ENCODE data around the gene RAB8A. TPM values are rescaled to one million over a fixed set of nuclear protein-coding genes. Genes with fewer than 3 reads are reported as not detected.

The RAB8A gene
- total and polyA plus RNA-seq, 9 of the 15 experiments (the other 6 are each of a cell fraction or from before 2014, with no cell fraction given), result 11.2 to 102 (median 53.2) TPM

DNA sequence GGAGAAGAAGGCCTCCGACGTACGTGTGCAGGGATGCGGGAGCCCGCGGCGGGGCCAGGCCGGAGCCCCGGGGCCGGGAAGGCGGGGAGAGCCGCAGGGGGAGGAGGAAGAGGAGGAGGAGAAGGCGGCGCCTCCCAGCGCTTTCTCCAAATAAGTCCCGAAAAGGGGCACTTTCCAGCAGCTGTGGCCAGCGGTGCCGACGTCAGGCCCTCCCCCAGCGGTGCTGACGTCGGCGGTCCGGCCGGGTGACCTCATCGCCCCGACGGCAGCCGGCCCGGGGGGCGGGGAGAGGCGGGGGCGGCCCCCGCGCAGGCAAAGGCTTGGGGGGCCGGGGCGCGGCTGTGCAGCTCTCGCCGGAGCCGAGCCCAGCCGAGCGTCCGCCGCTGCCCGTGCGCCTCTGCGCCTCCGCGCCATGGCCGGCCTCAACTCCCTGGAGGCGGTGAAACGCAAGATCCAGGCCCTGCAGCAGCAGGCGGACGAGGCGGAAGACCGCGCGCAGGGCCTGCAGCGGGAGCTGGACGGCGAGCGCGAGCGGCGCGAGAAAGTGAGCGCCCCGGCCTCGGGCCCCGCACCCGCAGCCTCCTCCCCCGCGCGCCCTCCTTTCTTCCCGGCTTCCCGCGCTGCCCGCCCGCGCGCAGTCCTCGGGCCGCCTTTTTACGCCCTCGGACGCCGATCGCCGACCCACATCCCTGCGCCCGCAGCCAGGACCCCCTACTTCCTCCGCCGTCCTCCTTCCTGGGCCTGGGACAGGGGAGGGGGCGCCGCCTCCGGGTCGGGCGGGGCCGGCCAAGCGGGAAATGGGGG lies 35.3 kb upstream of the RAB8A start, which contains the start of gene TPM4 (continued):
- TF ChIP-seq RAD21 (CRISPR knock-in tag; conservative IDR thresholded peaks at IDR 0.05 in 1 of 2, IDR thresholded peaks at IDR 0.05 in 1 of 2) (no peak), ZC3H11A (IDR thresholded peaks at IDR 0.05; ENCODE audit: low read depth, low read length) (no peak), RBM25 (IDR thresholded peaks at IDR 0.05; ENCODE audit: low read depth, low read length, severe bottlenecking) (peak; percentile 18), TEAD1 (CRISPR knock-in tag; IDR thresholded peaks at IDR 0.05) (peak in 1 of 2 experiments; percentile 17; a peak in 1 of 4 replicates), ESRRA (IDR thresholded peaks at IDR 0.05; ENCODE audit: borderline replicate concordance, low read depth) (peak; percentile 31; the same call in 1 of the 2 replicates), HDAC6 (IDR thresholded peaks at IDR 0.05; ENCODE audit: low read depth, low read length) (no peak), CREM (IDR thresholded peaks at IDR 0.05; ENCODE audit: low read depth) (peak; percentile 95), THAP7 (CRISPR knock-in tag; IDR thresholded peaks at IDR 0.05) (0 out of 2 replicates have a peak, but pooled peaks have one; percentile 44), ZSCAN32 (CRISPR knock-in tag; IDR thresholded peaks at IDR 0.05) (no peak), ZNF507 (tag; conservative IDR thresholded peaks at IDR 0.05) (no peak), ATF1 (CRISPR knock-in tag; IDR thresholded peaks at IDR 0.05) (no peak), ATF1 (tag; IDR thresholded peaks at IDR 0.05) (peak; percentile 97), KDM1A (IDR thresholded peaks at IDR 0.05) (no peak), MTA3 (IDR thresholded peaks at IDR 0.05; ENCODE audit: borderline replicate concordance) (peak; percentile 77), NCOA6 (IDR thresholded peaks at IDR 0.05) (peak; percentile 85), NR2C2 (CRISPR knock-in tag; IDR thresholded peaks at IDR 0.05) (peak; percentile 56; the same call in 1 of the 2 replicates), NR2C2 (tag; IDR thresholded peaks at IDR 0.05) (peak; percentile 36; the same call in 1 of the 2 replicates), KAT7 (CRISPR knock-in tag; IDR thresholded peaks at IDR 0.05; ENCODE audit: borderline replicate concordance) (0 out of 2 replicates have a peak, but pooled peaks have one; percentile 12), EP300 (IDR thresholded peaks at IDR 0.05; ENCODE audit: low read length) (peak; percentile 39; the same call in 1 of the 2 replicates), NEUROD1 (IDR thresholded peaks at IDR 0.05; ENCODE audit: borderline replicate concordance, low read depth, low read length, partially characterized antibody) (peak; percentile 17)
- TF ChIP-seq, protein P1, sequence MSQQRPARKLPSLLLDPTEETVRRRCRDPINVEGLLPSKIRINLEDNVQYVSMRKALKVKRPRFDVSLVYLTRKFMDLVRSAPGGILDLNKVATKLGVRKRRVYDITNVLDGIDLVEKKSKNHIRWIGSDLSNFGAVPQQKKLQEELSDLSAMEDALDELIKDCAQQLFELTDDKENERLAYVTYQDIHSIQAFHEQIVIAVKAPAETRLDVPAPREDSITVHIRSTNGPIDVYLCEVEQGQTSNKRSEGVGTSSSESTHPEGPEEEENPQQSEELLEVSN (IDR thresholded peaks at IDR 0.05; ENCODE audit: borderline replicate concordance in 1 of 2, extremely low read depth in 1 of 2, insufficient read depth in 1 of 2, insufficient read length in 1 of 2, low read depth in 1 of 2, low read length in 1 of 2, poor library complexity in 1 of 2, severe bottlenecking in 1 of 2), result peak; percentile 47 to 93
- TF ChIP-seq, protein P2, sequence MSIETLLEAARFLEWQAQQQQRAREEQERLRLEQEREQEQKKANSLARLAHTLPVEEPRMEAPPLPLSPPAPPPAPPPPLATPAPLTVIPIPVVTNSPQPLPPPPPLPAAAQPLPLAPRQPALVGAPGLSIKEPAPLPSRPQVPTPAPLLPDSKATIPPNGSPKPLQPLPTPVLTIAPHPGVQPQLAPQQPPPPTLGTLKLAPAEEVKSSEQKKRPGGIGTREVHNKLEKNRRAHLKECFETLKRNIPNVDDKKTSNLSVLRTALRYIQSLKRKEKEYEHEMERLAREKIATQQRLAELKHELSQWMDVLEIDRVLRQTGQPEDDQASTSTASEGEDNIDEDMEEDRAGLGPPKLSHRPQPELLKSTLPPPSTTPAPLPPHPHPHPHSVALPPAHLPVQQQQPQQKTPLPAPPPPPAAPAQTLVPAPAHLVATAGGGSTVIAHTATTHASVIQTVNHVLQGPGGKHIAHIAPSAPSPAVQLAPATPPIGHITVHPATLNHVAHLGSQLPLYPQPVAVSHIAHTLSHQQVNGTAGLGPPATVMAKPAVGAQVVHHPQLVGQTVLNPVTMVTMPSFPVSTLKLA (conservative IDR thresholded peaks at IDR 0.05), result peak in 1 of 2 experiments; percentile 39; a peak in 1 of 4 replicates
- TF ChIP-seq, protein P3, sequence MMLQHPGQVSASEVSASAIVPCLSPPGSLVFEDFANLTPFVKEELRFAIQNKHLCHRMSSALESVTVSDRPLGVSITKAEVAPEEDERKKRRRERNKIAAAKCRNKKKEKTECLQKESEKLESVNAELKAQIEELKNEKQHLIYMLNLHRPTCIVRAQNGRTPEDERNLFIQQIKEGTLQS (IDR thresholded peaks at IDR 0.05), result peak; percentile 90
- TF ChIP-seq, protein P3 (CRISPR knock-in tag; conservative IDR thresholded peaks at IDR 0.05), result no peak
